Heart left ventricle (tissue), 13 donors: ENCODE data around the gene KLHL2.
"Not testable (repeated sequence)": the region's sequence is repeated elsewhere in the genome, so short reads cannot be mapped to it uniquely, and the experiment has no call there.

Experiments used
- POLR2A ChIP-seq, 2 donors: fragments of 450-650 bp; IDR thresholded peaks; one replicate each; pipeline ENCODE4 v1.6.1; 2017; ENCODE audit warnings: antibody characterized with exemption in 2 of 2, mild to moderate bottlenecking in 2 of 2, moderate library complexity in 2 of 2
- TF ChIP-seq, protein P1 (sequence below), 12 donors: fragments of 200-600 bp; sonication (generic) in 4 of 12; IDR thresholded peaks; one replicate each; pipeline versions ENCODE4 v1.5.0 to v1.8.0; 2018 to 2022; ENCODE audit warnings: antibody characterized with exemption in 12 of 12, mild to moderate bottlenecking in 5 of 12
- donor health status: ischemic (EF 13 %, LVEDD 7.1; RV severe dilation, severe dysfunction).
- donor health status: DM: no; HTN: yes; CAD: no.
- donor health status: DM: no; HTN: no; CAD: no.
- donor health status: ischemic (EF 25% LVEDD 6.9; RV normal size, moderate dysfunction).
- donor health status: ischemic (EF 25% LVEDD 5.7; RV mildly dilated, moderate dysfunction).
- donor health status: ischemic (EF 35%, LVEDD 5.7; RV mildly dilated, moderate dysfunction).
- donor health status: nonischemic (EF 11% LVEDD 7.7; RV severe dilation, severe dysfunction).
- donor health status: DM: yes; HTN: yes; CAD: no.
- donor health status: PGD.
- donor health status: ischemic (EF 29% LVEDD 5.4; RV normal size, mild dysfunction).
- donor health status: nonischemic (EF 23%, LVEDD 6.1; RV moderate dilation, normal function).

DNA sequence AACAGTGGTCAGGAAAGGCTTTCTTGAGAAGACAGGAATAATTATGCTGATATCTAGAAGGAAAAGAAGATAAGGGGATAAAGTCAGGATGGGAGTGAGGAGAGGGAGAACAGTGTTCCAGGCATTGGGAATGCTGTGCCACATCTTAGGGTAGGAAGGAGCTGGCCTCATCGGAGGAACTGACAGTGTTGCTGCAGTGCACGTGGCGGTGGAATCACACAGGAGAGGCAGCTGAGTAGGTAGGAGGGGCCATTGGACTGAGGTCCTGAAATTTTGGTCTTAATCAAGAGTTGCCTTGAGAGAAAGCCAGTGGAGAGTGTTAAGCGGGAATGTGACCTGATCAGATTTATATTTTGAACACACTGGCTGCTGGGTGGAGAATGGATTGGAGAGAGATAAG is 13.9 kb downstream of the KLHL2 start:
- TF ChIP-seq, protein P1, sequence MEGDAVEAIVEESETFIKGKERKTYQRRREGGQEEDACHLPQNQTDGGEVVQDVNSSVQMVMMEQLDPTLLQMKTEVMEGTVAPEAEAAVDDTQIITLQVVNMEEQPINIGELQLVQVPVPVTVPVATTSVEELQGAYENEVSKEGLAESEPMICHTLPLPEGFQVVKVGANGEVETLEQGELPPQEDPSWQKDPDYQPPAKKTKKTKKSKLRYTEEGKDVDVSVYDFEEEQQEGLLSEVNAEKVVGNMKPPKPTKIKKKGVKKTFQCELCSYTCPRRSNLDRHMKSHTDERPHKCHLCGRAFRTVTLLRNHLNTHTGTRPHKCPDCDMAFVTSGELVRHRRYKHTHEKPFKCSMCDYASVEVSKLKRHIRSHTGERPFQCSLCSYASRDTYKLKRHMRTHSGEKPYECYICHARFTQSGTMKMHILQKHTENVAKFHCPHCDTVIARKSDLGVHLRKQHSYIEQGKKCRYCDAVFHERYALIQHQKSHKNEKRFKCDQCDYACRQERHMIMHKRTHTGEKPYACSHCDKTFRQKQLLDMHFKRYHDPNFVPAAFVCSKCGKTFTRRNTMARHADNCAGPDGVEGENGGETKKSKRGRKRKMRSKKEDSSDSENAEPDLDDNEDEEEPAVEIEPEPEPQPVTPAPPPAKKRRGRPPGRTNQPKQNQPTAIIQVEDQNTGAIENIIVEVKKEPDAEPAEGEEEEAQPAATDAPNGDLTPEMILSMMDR (IDR thresholded peaks at IDR 0.05): not testable (repeated sequence)
- TF ChIP-seq POLR2A (IDR thresholded peaks at IDR 0.05): not testable (repeated sequence)
